Measurements from ENCODE around the gene CSK.

GRCh38 chr15:74787251-74788041 lies 5.6 kb downstream of the CSK start:
- no peak for TF ChIP-seq EZH2 (IDR thresholded peaks at IDR 0.05; ENCODE audit: borderline replicate concordance, low read depth, low read length, severe bottlenecking)
- TF ChIP-seq CTCF (IDR thresholded peaks at IDR 0.05; ENCODE audit: borderline replicate concordance, extremely low read depth, low read length, poor library complexity, severe bottlenecking) = peak; percentile 94

All from DND-41 (cell line).